ENCODE results near the gene SEC16A. TPM values are rescaled to one million over a fixed set of nuclear protein-coding genes. Genes with fewer than 3 reads are reported as not detected.

SEC16A gene
- total RNA-seq, 2 donors from 2014 or later, result 94.7 to 111 TPM

- 1% methylated on average over 62 of the region's 63 CpGs for WGBS
- TF ChIP-seq POLR2A (IDR thresholded peaks at IDR 0.05) (peak; percentile 73), POLR2AphosphoS5 (IDR thresholded peaks at IDR 0.05) (peak; percentile 62), CTCF (IDR thresholded peaks at IDR 0.05) (peak in 1 of 4 experiments; percentile 38)
- intact Hi-C loops (cut with DNase I), result loop anchor here (2.0 kb wide), 1 partner anchor 63 kb away; the partner anchor contains the start of gene NOTCH1
- Histone ChIP-seq H3K36me3 (no peaks in the 10 kb centered on the region), H3K4me1 (replicated peaks) (peaks cover 6% of the 10 kb centered on the region), H3K27ac (peak overlapping the region; percentile 100), H3K4me3 (peak overlapping the region; percentile 46 to 55), H3K9me3 (no peaks in the 10 kb centered on the region), H3K27me3 (replicated peaks; ENCODE audit: insufficient read depth) (no peaks in the 10 kb centered on the region)
- DNase-seq (ENCODE audit: low spot score), result peak; percentile 89
Measured at GRCh38 chr9:136483589-136484152, 831 bp upstream of the SEC16A start.

- H3K27me3 ChIP-seq (replicated peaks; ENCODE audit: insufficient read depth), result no peaks in the 10 kb centered on the region
- peaks cover 0 to under 1% of the 10 kb centered on the region in 2 donors for H3K36me3 ChIP-seq
- no peak for DNase-seq (ENCODE audit: low spot score)
- TF ChIP-seq POLR2AphosphoS5 (IDR thresholded peaks at IDR 0.05) (no peak), CTCF (IDR thresholded peaks at IDR 0.05) (no peak), POLR2A (IDR thresholded peaks at IDR 0.05) (no peak)
- no peaks in the 10 kb centered on the region for H3K9me3 ChIP-seq
- under 1% methylated on average over 39 of the region's 39 CpGs for WGBS
- intact Hi-C loops (cut with DNase I), result loop anchor here (2.0 kb wide), 1 partner anchor 65 kb away; the partner anchor contains the start of gene NOTCH1
- peaks cover 6% of the 10 kb centered on the region for H3K4me1 ChIP-seq (replicated peaks)
- peak overlapping the region; percentile 86 to 95 for H3K4me3 ChIP-seq
- H3K27ac ChIP-seq, result peak overlapping the region; percentile 100
Measured at GRCh38 chr9:136482046-136482792, 621 bp downstream of the SEC16A start.

GRCh38 chr9:136481558-136481957 lies 1.3 kb downstream of the SEC16A start:
- H3K36me3 ChIP-seq, result peaks cover 1 to 7% of the 10 kb centered on the region in 2 donors
- no peaks in the 10 kb centered on the region for H3K27me3 ChIP-seq (replicated peaks; ENCODE audit: insufficient read depth)
- intact Hi-C loops (cut with DNase I), result no loop called here
- WGBS, result 45% methylated on average over 5 of the region's 5 CpGs
- H3K4me3 ChIP-seq, result peak overlapping the region; percentile 86 to 95
- TF ChIP-seq POLR2AphosphoS5 (IDR thresholded peaks at IDR 0.05) (no peak), CTCF (IDR thresholded peaks at IDR 0.05) (no peak), POLR2A (IDR thresholded peaks at IDR 0.05) (no peak)
- H3K27ac ChIP-seq, result peak overlapping the region; percentile 100
- H3K9me3 ChIP-seq, result no peaks in the 10 kb centered on the region
- H3K4me1 ChIP-seq (replicated peaks), result peaks cover 6% of the 10 kb centered on the region
- no peak for DNase-seq (ENCODE audit: low spot score)

- no peak for DNase-seq (ENCODE audit: low spot score)
- H3K4me1 ChIP-seq (replicated peaks), result peaks cover 2% of the 10 kb centered on the region
- TF ChIP-seq POLR2A (IDR thresholded peaks at IDR 0.05) (no peak), POLR2AphosphoS5 (IDR thresholded peaks at IDR 0.05) (no peak), CTCF (IDR thresholded peaks at IDR 0.05) (no peak)
- H3K27me3 ChIP-seq (replicated peaks; ENCODE audit: insufficient read depth), result no peaks in the 10 kb centered on the region
- intact Hi-C loops (cut with DNase I), result no loop called here
- H3K9me3 ChIP-seq, result no peaks in the 10 kb centered on the region
- H3K27ac ChIP-seq, result no peak overlapping the region
- H3K4me3 ChIP-seq, result no peak overlapping the region
- peaks cover 16 to 31% of the 10 kb centered on the region in 2 donors for H3K36me3 ChIP-seq
- WGBS, result 84% methylated on average over 25 of the region's 25 CpGs
Measured at GRCh38 chr9:136476369-136477150, 6.3 kb downstream of the SEC16A start.
